Hematopoietic multipotent progenitor cell treated with erythropoietin and hydrocortisone succinate and interleukin-3 and kit ligand, for 8 days (in vitro differentiated cells): Measurements from ENCODE around the gene OSER1.
"Not testable (repeated sequence)": the region's sequence is repeated elsewhere in the genome, so short reads cannot be mapped to it uniquely, and the experiment has no call there.

ENCODE experiments used
- DNase-seq: peaks from one replicate; pipeline ENCODE4 v3.0.0-alpha.2; 2015

Gene OSER1

DNA sequence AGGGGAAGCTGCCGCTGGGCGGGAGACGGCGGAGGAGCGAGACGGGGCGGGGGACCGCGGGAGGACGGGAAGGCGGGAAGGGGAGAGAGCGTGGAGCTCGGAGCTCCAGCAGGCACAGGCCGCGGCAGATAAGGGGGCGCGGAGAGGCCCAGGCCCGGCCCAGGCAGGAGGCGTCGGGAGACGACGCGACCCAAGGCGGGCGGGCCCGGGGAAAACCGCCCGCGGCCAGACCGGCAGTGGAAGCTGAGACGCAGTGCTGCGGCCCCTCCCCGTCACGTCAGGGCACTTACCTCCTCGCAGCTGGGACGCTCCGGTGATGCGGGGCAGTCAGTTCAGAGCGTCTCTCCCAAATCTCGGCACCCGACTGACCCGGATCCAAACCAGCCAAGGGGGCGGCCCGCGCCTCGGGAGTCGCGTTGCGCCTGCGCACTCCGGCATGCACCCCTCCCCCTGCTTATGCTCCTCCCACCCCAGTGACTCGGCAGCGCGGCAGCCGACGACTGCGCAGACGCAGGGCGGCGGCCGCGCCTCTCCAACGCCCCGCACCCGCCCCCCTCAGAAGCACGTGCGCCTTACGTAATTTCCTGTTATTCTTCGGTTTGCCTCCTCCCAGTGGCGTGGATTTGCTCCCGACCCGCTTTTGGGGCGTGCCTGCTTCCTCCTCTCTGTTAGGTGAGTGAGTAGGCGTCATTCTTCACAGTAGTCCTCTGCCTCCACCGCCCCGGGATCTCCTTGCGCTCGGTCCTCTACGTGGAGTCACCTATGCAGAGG, at the start of gene OSER1:
TSS of gene OSER1 (minus strand) at position 366 of the 771 bp plus-strand sequence. CDS start 3,814 bp downstream, outside the sequence.
- peak; percentile 97 for DNase-seq

- DNase-seq: no peak
Measured at GRCh38 chr20:44258226-44258890, 47.8 kb upstream of the OSER1 start.

GRCh38 chr20:44256961-44257360, 46.4 kb upstream of the OSER1 start:
- no peak for DNase-seq

- no peak for DNase-seq
Measured at GRCh38 chr20:44255942-44256341, 45.4 kb upstream of the OSER1 start.

- no peak for DNase-seq
Measured at GRCh38 chr20:44254073-44254472, 43.5 kb upstream of the OSER1 start.

DNA sequence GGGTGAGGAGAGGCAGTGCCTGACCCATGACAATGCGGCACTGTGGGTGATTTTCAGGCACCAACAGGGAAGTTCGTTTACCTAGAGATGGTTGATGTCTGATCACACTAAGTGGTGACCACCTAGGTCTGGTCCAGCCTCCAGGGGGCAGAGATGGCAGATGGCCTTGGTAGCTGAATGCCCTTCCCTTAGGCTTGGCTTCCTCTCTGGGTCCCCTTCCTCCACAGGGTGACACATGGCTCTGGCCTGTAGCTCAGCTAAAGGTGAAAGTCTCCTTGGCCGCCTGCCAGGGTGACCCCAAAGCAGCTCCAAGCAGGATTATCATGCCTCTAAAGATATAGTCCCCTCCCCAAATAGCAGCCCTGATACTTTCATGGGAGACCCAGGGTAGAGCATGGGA, 43.0 kb upstream of the OSER1 start:
- DNase-seq: no peak

DNA sequence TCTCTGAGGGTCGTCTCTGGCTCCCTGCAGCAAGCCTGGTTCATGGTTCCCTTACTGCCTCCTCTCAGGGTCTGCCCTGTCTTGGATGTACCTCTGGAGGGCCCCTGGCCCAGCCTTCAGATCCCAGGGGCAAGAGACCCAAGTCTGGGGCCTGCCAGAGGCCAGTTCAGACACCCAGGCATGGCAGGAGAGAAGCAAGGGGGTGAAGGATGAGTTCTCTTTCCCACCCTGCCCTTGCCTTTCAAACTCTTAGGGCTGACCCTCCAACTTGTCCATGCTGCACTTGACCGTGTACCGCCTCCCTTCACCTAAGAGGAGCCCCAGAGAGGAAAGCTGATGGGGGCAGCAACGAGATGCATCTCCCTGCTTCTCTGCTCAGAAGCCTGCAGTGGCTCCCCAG, 40.7 kb upstream of the OSER1 start:
- no peak for DNase-seq

DNA sequence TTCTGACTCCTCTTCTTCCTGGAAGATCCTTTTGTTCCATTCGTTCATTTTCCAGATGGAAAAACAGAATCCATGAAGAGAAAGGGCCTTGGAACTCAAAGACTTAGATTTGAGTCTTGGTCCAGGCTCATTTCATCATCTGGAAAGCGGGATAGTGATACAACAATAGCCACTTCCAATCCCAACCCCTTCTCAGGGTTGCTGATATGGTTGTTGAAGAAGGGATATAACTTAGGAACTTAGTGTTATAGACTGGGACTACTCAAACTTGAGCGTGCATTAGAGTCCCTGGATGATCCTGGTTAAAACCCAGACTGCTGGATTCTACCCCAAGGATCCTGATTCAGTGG, 37.8 kb upstream of the OSER1 start:
- no peak for DNase-seq

DNA sequence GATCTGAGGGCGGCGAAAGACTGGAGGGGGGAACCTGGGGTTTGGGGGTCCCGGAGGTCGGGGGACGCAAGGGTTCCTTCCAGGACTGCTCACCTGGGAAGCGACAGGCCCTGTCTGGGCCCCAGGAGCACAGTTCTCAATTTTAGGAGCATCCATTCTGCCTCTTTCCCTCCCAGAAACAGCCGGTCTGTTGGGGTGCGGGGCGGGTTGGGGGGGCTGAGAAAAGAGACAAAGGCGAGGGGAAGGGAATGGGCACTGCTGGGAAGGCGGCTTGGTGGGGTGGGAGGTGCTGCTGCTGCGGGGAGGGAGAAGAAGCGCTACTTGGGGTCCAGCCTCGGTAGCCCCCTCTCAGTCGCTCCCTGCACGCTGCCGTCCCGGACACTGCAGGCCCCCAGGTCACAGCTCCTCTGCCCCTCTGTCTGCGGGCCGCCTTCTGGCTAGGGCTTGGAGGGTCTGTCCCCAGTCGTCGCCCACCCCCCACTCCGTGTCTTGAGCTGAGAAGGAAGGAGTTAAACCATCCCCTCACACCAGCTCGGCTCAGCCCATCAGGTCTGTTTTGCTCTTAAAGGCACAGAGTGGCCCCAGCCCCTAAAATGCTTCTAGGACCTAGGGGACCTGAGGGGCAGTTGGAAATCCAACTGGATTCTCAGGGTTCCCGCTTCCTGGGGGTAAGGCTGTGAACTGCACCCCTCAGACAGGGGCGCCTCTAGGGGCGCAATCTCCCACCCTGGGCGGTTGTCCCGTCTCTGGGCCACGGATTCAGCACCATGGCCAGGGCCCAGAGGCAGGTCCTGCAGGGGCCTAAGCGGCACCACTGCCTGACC, 37.2 kb upstream of the OSER1 start:
- DNase-seq: peak; percentile 63

- DNase-seq: no peak
Measured at GRCh38 chr20:44247131-44247571, 36.6 kb upstream of the OSER1 start, which contains the start of gene GDAP1L1. Gene GDAP1L1 (plus strand): TSS chr20:44247308. CDS start chr20:44247335, 27 bp downstream.

- DNase-seq: no peak
Measured at GRCh38 chr20:44245977-44246376, 35.4 kb upstream of the OSER1 start.

GRCh38 chr20:44241796-44242195, 31.2 kb upstream of the OSER1 start:
- no peak for DNase-seq

DNA sequence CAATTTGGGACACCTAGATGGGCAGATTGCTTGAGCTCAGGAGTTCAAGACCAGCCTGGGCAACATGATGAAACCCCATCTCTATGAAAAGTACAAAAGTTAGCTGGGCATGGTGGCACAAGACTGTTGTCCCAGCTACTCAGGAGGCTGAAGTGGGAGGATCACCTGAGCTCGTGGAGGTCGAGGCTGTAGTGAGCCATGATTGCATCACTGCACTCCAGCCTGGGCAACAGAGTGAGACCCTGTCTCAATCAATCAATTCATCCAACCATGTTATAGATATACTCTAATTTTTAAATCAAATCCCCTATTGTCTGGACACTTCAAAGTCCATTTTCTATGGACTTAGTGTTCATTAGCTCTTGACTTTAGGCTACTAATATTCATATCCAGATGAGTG, 26.3 kb upstream of the OSER1 start:
- not testable (repeated sequence) for DNase-seq

GRCh38 chr20:44235702-44236101, 25.1 kb upstream of the OSER1 start:
- no peak for DNase-seq

DNA sequence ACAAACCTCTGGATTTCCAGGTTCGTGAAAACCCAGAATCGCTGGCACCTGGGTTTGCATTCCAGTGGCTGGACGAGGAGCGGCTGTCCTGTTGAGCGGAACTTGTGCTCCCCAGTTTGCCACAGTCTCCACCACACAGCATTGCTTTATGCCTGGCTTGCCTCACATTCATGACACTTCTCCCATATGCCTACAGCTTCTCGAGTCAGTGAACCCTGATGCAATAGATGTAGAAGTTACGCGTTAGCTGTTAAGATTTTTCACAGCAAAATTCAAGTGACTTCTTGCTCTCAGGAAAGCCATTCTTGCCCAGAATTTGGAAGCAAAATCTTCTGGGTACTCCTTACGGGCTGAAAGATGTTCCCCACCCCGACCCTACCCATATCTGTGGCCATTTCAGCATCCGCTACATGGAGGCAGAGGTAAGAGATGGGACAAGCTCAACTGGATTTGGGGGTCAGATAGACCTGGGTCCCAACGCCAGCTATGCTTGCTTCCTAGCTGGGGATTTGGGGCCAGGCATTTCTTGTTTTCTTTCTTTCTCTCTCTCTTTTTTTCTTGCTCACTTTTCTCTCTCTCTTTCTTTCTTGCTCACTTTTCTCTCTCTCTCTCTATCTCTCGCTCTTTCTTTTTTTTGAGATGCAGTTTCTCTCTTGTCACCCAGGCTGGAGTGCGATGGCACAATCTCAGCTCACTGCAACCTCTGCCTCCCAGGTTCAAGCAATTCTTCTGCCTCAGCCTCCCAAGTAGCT, 24.2 kb upstream of the OSER1 start:
- DNase-seq: no peak

GRCh38 chr20:44233436-44234016, 23.0 kb upstream of the OSER1 start:
- DNase-seq: no peak

DNA sequence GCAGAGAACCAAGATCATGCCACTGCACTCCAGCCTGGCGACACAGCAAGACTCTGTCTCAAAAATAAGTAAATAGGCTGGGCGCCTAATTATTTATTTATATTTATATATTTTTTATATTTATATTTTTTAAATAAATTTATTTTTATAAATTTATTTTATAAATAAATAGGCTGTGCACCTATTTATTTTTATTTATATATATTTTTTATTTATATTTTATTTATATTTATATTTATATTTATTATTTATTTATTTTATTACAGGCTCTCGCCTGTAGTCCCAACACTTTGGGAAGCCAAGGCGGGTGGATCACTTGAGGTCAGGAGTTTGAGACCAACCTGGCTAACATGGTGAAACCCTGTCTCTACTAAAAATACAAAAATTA, 21.9 kb upstream of the OSER1 start:
- not testable (repeated sequence) for DNase-seq

DNA sequence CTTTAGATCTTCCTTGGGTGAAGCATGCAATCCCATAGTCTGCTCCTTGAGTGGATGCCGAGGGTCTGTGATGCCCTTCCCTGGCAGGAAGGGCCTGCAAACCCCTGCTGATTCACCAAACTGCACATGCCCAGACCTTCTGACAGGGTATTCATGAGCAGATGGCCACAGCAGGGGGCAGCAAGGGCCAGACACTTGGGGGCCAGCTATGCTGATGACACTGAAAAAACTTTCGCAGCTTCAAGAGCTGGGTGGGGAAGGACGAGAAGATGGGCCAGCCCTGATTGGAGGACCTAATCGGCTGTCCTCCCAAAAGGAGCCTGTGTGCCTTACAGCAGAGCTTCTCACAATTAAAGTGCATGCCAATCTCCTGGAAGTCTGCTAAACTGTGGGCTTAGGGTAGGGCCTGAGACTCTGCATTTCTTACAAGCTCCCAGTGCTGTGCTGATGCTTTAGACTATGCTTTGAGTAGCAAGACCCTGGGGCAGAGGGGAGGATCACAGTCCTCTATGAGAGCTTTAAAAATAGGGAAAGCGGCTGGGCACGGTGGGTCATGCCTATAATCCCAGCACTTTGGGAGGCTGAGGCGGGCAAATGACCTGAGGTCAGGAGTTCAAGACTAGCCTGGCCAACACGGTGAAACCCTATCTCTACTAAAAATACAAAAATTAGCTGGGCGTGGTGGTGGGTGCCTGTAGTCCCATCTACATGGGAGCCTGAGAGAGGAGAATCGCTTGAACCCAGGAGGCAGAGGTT, 21.3 kb upstream of the OSER1 start:
- no peak for DNase-seq

- DNase-seq: no peak
Measured at GRCh38 chr20:44231193-44231592, 20.6 kb upstream of the OSER1 start.

DNA sequence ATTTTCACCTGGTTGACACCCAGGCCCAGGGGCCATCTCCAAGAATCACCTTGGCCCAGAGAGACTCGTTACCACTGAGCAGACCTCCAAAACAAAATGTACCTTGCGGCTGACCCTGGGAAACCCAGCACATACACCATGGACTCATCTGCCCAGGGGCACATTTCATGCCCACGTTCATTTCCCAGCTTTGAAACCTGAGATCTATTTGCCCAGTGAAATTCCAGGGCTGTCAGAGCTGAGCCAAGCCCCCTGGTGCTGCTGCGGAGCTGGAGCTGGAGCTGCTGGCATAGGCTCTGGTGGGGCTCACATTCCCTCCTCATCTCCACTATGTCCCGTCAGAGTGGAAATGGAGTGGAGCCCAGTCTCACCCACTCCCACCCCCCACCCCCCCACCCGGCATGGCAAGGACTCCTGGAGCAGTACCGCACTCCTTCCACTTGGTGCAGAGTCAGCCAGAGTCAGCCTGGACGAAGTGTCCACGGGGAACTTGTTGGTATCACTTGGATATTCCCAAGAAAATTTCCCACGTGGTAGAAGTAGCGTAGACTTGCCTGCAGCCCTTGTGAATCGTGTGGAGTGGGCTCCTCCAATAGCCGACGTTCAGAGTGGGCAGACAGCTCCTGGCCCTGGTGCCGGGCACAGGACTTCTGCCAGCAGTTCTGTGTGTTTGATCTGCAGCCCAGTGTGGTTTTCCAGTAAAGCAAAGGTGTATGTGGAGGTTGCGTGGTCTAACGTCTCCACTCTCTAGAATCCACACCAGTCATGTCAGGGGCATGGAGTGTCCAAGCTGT, 18.1 kb upstream of the OSER1 start:
- no peak for DNase-seq

GRCh38 chr20:44224637-44225036, 14.1 kb upstream of the OSER1 start:
- DNase-seq: peak; percentile 67
